Keratinocyte (primary cell): ENCODE data around the gene GTF2A1.

Experiments used
- EZH2 ChIP-seq: IDR thresholded peaks from one replicate; pipeline ENCODE4 v1.6.1; 2012; ENCODE audit warnings: inconsistent platforms, mild to moderate bottlenecking, low read length, moderate library complexity
- TF ChIP-seq, protein P1 (sequence below), 3 experiments: IDR thresholded peaks in 1 of 3; conservative IDR thresholded peaks in 1 of 3; optimal IDR thresholded peaks in 1 of 3; 2 replicates in 2 of 3; 3 replicates in 1 of 3; pipeline versions ENCODE3 to v1.5.1; 2011; ENCODE audit warnings: low read length in 3 of 3, mild to moderate bottlenecking in 3 of 3, moderate library complexity in 2 of 3, control low read depth in 1 of 3, inconsistent platforms in 1 of 3; ENCODE audit not compliant: insufficient read depth in 2 of 3; ENCODE audit errors: extremely low read depth in 1 of 3

DNA sequence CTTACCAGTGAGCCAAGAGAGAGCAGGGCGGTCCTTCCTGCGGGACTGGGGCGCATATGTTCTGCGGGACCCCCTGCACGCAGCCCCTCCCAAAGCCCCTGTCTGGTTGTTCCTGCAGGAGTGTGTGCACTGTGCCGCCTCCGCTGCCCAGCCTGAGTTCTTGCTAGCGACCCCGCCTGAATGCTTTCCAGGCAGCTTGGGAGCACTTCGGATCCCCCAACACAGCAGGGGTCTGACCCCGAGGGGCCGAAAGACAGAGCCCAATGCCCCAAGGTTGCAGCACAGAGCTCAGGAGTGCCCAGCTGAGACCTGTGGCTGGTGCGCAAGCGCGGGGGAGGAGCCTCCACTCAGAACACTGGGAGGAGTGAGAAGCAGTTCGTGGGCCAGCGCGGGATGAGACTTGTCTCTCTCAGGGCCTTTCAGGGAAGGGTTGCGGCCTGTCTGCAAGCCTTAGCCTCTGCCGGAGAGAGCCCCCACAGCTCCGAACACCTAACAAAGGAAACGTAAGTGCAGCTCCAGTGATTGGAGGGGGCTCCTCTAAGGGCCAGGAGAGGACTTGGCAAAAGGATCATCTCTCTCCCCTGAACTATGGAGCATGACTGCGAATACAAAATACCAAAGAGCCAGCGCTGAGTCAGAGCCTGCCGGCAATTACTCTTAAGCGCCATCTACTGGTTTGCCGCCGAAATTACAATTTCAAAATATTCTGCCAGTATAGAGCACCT, 50.5 kb downstream of the GTF2A1 start:
- TF ChIP-seq, protein P1, sequence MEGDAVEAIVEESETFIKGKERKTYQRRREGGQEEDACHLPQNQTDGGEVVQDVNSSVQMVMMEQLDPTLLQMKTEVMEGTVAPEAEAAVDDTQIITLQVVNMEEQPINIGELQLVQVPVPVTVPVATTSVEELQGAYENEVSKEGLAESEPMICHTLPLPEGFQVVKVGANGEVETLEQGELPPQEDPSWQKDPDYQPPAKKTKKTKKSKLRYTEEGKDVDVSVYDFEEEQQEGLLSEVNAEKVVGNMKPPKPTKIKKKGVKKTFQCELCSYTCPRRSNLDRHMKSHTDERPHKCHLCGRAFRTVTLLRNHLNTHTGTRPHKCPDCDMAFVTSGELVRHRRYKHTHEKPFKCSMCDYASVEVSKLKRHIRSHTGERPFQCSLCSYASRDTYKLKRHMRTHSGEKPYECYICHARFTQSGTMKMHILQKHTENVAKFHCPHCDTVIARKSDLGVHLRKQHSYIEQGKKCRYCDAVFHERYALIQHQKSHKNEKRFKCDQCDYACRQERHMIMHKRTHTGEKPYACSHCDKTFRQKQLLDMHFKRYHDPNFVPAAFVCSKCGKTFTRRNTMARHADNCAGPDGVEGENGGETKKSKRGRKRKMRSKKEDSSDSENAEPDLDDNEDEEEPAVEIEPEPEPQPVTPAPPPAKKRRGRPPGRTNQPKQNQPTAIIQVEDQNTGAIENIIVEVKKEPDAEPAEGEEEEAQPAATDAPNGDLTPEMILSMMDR (optimal IDR thresholded peaks at IDR 0.05 in 1 of 3, IDR thresholded peaks at IDR 0.05 in 1 of 3, conservative IDR thresholded peaks at IDR 0.05 in 1 of 3; ENCODE audit: extremely low read depth in 1 of 3, insufficient read depth in 2 of 3, low read length in 3 of 3) = peak; percentile 67 to 89 (median 78)
- no peak for TF ChIP-seq EZH2
